ENCODE measurements around the gene TNFRSF14. TPM values are rescaled to one million over a fixed set of nuclear protein-coding genes. Genes with fewer than 3 reads are reported as not detected.

TNFRSF14 gene
- total and polyA plus RNA-seq, 2 experiments from 2014 or later: not detected

DNA sequence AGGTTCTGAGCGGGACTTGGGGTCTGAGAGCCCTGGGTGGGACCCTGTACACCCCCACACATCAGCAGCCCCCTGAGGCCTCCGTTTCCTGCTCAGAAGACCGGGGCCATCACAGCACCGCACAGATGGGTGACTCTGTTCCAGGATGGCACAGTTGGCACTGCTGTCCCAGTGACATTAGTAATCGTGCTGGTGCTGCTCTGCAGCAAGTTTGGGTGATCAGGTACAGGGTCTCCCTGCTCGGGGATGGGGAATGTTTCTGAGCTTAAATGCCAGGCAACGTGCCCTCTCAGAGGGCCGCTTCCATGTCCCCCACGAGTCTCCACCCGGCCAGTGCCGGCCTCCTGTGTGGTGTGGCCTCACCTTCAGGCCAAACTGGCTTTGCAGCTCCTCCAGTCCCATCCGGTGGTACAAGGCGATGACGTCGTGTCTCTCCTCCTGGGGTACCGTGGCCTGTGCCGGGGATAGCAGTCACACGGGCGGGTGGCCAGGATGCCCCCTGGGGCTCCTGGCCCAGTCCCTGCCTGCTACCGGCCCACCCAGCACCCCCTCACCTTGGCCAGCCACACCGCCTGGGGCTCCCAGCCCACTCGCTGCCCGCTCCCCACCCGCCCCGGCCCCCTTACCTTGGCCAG lies 47.5 kb downstream of the TNFRSF14 start:
- no peaks in the 10 kb centered on the region for H3K4me1 ChIP-seq (ENCODE audit: insufficient read depth)
- no peak overlapping the region for H3K4me2 ChIP-seq
- H3K27me3 ChIP-seq (ENCODE audit: insufficient read depth): no peaks in the 10 kb centered on the region
- ATAC-seq: no peak
- no peaks in the 10 kb centered on the region for H3K9me2 ChIP-seq (ENCODE audit: insufficient read depth)
- H2AFZ ChIP-seq: no peak overlapping the region
- Mint-ChIP-seq H3K4me1 (no peaks in the 10 kb centered on the region), H3K4me3 (no peak overlapping the region), H3K27me3 (ENCODE audit: insufficient read depth, low read depth, poor library complexity) (peaks cover 2% of the 10 kb centered on the region), H3K9me3 (peaks cover 2% of the 10 kb centered on the region; the same call in 2 of the 3 replicates), H3K36me3 (ENCODE audit: low read depth) (no peaks in the 10 kb centered on the region), H3K27ac (no peak overlapping the region)
- no peaks in the 10 kb centered on the region for H3F3A ChIP-seq (replicated peaks; ENCODE audit: low read depth)
- no peaks in the 10 kb centered on the region for H3K36me3 ChIP-seq (ENCODE audit: insufficient read depth)
- no peaks in the 10 kb centered on the region for H4K20me1 ChIP-seq (replicated peaks; ENCODE audit: insufficient read depth)
- TF ChIP-seq ZNF331 (CRISPR knock-in tag; IDR thresholded peaks at IDR 0.05; ENCODE audit: low read depth): no peak
- TF ChIP-seq, protein P1, sequence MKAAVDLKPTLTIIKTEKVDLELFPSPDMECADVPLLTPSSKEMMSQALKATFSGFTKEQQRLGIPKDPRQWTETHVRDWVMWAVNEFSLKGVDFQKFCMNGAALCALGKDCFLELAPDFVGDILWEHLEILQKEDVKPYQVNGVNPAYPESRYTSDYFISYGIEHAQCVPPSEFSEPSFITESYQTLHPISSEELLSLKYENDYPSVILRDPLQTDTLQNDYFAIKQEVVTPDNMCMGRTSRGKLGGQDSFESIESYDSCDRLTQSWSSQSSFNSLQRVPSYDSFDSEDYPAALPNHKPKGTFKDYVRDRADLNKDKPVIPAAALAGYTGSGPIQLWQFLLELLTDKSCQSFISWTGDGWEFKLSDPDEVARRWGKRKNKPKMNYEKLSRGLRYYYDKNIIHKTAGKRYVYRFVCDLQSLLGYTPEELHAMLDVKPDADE (IDR thresholded peaks at IDR 0.05): no peak
- TF ChIP-seq POLR2AphosphoS5 (IDR thresholded peaks at IDR 0.05; ENCODE audit: low read depth): no peak
- TF ChIP-seq EZH2phosphoT487 (IDR thresholded peaks at IDR 0.05; ENCODE audit: unreplicated experiment): no peak
- TF ChIP-seq EZH2 (IDR thresholded peaks at IDR 0.05; ENCODE audit: low read depth, unreplicated experiment): no peak
- no peak for TF ChIP-seq CREB1 (CRISPR knock-in tag; IDR thresholded peaks at IDR 0.05; ENCODE audit: low read depth)
- TF ChIP-seq, protein P2, sequence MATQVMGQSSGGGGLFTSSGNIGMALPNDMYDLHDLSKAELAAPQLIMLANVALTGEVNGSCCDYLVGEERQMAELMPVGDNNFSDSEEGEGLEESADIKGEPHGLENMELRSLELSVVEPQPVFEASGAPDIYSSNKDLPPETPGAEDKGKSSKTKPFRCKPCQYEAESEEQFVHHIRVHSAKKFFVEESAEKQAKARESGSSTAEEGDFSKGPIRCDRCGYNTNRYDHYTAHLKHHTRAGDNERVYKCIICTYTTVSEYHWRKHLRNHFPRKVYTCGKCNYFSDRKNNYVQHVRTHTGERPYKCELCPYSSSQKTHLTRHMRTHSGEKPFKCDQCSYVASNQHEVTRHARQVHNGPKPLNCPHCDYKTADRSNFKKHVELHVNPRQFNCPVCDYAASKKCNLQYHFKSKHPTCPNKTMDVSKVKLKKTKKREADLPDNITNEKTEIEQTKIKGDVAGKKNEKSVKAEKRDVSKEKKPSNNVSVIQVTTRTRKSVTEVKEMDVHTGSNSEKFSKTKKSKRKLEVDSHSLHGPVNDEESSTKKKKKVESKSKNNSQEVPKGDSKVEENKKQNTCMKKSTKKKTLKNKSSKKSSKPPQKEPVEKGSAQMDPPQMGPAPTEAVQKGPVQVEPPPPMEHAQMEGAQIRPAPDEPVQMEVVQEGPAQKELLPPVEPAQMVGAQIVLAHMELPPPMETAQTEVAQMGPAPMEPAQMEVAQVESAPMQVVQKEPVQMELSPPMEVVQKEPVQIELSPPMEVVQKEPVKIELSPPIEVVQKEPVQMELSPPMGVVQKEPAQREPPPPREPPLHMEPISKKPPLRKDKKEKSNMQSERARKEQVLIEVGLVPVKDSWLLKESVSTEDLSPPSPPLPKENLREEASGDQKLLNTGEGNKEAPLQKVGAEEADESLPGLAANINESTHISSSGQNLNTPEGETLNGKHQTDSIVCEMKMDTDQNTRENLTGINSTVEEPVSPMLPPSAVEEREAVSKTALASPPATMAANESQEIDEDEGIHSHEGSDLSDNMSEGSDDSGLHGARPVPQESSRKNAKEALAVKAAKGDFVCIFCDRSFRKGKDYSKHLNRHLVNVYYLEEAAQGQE (IDR thresholded peaks at IDR 0.05; ENCODE audit: unreplicated experiment): no peak
- TF ChIP-seq JUNB (IDR thresholded peaks at IDR 0.05; ENCODE audit: unreplicated experiment): no peak
- no peak for TF ChIP-seq STAT1 (IDR thresholded peaks at IDR 0.05; ENCODE audit: unreplicated experiment)
- TF ChIP-seq, protein P3, sequence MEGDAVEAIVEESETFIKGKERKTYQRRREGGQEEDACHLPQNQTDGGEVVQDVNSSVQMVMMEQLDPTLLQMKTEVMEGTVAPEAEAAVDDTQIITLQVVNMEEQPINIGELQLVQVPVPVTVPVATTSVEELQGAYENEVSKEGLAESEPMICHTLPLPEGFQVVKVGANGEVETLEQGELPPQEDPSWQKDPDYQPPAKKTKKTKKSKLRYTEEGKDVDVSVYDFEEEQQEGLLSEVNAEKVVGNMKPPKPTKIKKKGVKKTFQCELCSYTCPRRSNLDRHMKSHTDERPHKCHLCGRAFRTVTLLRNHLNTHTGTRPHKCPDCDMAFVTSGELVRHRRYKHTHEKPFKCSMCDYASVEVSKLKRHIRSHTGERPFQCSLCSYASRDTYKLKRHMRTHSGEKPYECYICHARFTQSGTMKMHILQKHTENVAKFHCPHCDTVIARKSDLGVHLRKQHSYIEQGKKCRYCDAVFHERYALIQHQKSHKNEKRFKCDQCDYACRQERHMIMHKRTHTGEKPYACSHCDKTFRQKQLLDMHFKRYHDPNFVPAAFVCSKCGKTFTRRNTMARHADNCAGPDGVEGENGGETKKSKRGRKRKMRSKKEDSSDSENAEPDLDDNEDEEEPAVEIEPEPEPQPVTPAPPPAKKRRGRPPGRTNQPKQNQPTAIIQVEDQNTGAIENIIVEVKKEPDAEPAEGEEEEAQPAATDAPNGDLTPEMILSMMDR (conservative IDR thresholded peaks at IDR 0.05; ENCODE audit: low read depth in 2 of 2): no peak
- no peak for TF ChIP-seq NANOG (IDR thresholded peaks at IDR 0.05; ENCODE audit: borderline replicate concordance)
- TF ChIP-seq, protein P4, sequence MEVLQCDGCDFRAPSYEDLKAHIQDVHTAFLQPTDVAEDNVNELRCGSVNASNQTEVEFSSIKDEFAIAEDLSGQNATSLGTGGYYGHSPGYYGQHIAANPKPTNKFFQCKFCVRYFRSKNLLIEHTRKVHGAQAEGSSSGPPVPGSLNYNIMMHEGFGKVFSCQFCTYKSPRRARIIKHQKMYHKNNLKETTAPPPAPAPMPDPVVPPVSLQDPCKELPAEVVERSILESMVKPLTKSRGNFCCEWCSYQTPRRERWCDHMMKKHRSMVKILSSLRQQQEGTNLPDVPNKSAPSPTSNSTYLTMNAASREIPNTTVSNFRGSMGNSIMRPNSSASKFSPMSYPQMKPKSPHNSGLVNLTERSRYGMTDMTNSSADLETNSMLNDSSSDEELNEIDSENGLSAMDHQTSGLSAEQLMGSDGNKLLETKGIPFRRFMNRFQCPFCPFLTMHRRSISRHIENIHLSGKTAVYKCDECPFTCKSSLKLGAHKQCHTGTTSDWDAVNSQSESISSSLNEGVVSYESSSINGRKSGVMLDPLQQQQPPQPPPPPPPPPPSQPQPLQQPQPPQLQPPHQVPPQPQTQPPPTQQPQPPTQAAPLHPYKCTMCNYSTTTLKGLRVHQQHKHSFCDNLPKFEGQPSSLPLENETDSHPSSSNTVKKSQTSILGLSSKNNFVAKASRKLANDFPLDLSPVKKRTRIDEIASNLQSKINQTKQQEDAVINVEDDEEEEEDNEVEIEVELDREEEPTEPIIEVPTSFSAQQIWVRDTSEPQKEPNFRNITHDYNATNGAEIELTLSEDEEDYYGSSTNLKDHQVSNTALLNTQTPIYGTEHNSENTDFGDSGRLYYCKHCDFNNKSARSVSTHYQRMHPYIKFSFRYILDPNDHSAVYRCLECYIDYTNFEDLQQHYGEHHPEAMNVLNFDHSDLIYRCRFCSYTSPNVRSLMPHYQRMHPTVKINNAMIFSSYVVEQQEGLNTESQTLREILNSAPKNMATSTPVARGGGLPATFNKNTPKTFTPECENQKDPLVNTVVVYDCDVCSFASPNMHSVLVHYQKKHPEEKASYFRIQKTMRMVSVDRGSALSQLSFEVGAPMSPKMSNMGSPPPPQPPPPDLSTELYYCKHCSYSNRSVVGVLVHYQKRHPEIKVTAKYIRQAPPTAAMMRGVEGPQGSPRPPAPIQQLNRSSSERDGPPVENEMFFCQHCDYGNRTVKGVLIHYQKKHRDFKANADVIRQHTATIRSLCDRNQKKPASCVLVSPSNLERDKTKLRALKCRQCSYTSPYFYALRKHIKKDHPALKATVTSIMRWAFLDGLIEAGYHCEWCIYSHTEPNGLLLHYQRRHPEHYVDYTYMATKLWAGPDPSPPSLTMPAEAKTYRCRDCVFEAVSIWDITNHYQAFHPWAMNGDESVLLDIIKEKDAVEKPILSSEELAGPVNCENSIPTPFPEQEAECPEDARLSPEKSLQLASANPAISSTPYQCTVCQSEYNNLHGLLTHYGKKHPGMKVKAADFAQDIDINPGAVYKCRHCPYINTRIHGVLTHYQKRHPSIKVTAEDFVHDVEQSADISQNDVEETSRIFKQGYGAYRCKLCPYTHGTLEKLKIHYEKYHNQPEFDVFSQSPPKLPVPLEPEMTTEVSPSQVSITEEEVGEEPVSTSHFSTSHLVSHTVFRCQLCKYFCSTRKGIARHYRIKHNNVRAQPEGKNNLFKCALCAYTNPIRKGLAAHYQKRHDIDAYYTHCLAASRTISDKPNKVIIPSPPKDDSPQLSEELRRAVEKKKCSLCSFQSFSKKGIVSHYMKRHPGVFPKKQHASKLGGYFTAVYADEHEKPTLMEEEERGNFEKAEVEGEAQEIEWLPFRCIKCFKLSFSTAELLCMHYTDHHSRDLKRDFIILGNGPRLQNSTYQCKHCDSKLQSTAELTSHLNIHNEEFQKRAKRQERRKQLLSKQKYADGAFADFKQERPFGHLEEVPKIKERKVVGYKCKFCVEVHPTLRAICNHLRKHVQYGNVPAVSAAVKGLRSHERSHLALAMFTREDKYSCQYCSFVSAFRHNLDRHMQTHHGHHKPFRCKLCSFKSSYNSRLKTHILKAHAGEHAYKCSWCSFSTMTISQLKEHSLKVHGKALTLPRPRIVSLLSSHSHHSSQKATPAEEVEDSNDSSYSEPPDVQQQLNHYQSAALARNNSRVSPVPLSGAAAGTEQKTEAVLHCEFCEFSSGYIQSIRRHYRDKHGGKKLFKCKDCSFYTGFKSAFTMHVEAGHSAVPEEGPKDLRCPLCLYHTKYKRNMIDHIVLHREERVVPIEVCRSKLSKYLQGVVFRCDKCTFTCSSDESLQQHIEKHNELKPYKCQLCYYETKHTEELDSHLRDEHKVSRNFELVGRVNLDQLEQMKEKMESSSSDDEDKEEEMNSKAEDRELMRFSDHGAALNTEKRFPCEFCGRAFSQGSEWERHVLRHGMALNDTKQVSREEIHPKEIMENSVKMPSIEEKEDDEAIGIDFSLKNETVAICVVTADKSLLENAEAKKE (CRISPR knock-in tag; IDR thresholded peaks at IDR 0.05): no peak
- no peak for DNase-seq (ENCODE audit: low spot score)
- no peak overlapping the region for H3K27ac ChIP-seq (ENCODE audit: low read depth)
- no peak overlapping the region for H3K4me3 ChIP-seq
- H3K79me2 ChIP-seq (replicated peaks; ENCODE audit: insufficient read depth): no peaks in the 10 kb centered on the region
